GM12873 (cell line): ENCODE data around the gene PTS.

ENCODE experiments used
- CTCF ChIP-seq: IDR thresholded peaks from 2 replicates; pipeline ENCODE4 v1.5.1; 2012; ENCODE audit warnings: low read depth, mild to moderate bottlenecking, moderate library complexity, low read length, control low read depth; ENCODE audit not compliant: insufficient read depth; ENCODE audit errors: missing control alignments

PTS gene

GRCh38 chr11:112212290-112212689 lies 13.9 kb upstream of the PTS start:
- TF ChIP-seq CTCF, result no peak

GRCh38 chr11:112212710-112213109 lies 13.5 kb upstream of the PTS start:
- TF ChIP-seq CTCF, result no peak

- TF ChIP-seq CTCF, result no peak
Measured at GRCh38 chr11:112213753-112214152, 12.5 kb upstream of the PTS start.

- TF ChIP-seq CTCF, result no peak
Measured at GRCh38 chr11:112215621-112216020, 10.6 kb upstream of the PTS start.

GRCh38 chr11:112216561-112217105 lies 9.6 kb upstream of the PTS start:
- TF ChIP-seq CTCF, result no peak

- TF ChIP-seq CTCF, result peak; percentile 73
Measured at GRCh38 chr11:112219476-112220232, 6.6 kb upstream of the PTS start.

GRCh38 chr11:112221274-112221835 lies 4.9 kb upstream of the PTS start:
- TF ChIP-seq CTCF, result no peak
